HEK293 (cell line): Measurements from ENCODE around the gene PDE10A.
A peak's percentile ranks its signal among the peaks of the same experiment; 100 is the strongest.

ENCODE experiments used
- CTCF ChIA-PET: fragments of 350-600 bp; formaldehyde crosslinking; extraction: SDS; loops from one replicate; lab custom pipeline; 2021; ENCODE audit warnings: antibody characterized with exemption; lab: Yijun Ruan, JAX
- POLR2A ChIA-PET: fragments of 300-600 bp; formaldehyde crosslinking; extraction: SDS; loops from one replicate; lab custom pipeline; 2020; ENCODE audit warnings: antibody characterized with exemption, inconsistent platforms; lab: Yijun Ruan, JAX
- H3K27ac ChIP-seq: fragments of 200-500 bp; sonication (Bioruptor generic); 2 replicates; pipeline ENCODE4 v1.5.1; 2014; ENCODE audit warnings: low read depth, low read length, control low read depth, inconsistent platforms; ENCODE audit errors: extremely low read depth
- H3K36me3 ChIP-seq, 2 experiments: fragments of 200-500 bp in 1 of 2; sonication (Bioruptor generic) in 1 of 2; 1 replicate in 1 of 2; 2 replicates in 1 of 2; pipeline ENCODE4 v1.5.1; 2014 to 2017; ENCODE audit warnings: inconsistent platforms in 2 of 2, low read length in 2 of 2; ENCODE audit not compliant: control insufficient read depth in 2 of 2, insufficient read depth in 1 of 2
- H3K4me1 ChIP-seq: fragments of 200-500 bp; sonication (Bioruptor generic); 2 replicates; pipeline ENCODE4 v1.5.1; 2014; ENCODE audit warnings: mild to moderate bottlenecking, low read length, inconsistent platforms; ENCODE audit not compliant: control insufficient read depth, insufficient read depth
- H3K4me3 ChIP-seq: 2 replicates; pipeline ENCODE4 v1.5.1; 2011; ENCODE audit warnings: low read depth, mild to moderate bottlenecking, control low read depth, low read length, moderate library complexity
- H3K9me3 ChIP-seq: fragments of 200-500 bp; sonication (Bioruptor generic); 2 replicates; pipeline ENCODE4 v1.5.1; 2014; ENCODE audit warnings: low read depth, low read length, inconsistent platforms; ENCODE audit not compliant: control insufficient read depth, insufficient read depth
- KLF16 ChIP-seq: fragments of 450-650 bp; formaldehyde crosslinking; IDR thresholded peaks from 2 replicates; pipeline ENCODE4 v1.5.1; 2017; ENCODE audit warnings: missing biosample characterization, missing genetic modification characterization
- KLF8 ChIP-seq: fragments of 450-650 bp; formaldehyde crosslinking; IDR thresholded peaks from 2 replicates; pipeline ENCODE4 v1.5.1; 2016; ENCODE audit warnings: missing biosample characterization, missing genetic modification characterization
- PRDM1 ChIP-seq: fragments of 450-650 bp; formaldehyde crosslinking; IDR thresholded peaks from 2 replicates; pipeline ENCODE4; 2016; ENCODE audit warnings: missing biosample characterization, missing genetic modification characterization
- SALL2 ChIP-seq: fragments of 450-650 bp; formaldehyde crosslinking; IDR thresholded peaks from 2 replicates; pipeline ENCODE4 v1.5.0; 2017; ENCODE audit warnings: missing biosample characterization, mild to moderate bottlenecking, missing genetic modification characterization, borderline replicate concordance
- SP3 ChIP-seq: fragments of 450-650 bp; formaldehyde crosslinking; IDR thresholded peaks from 2 replicates; pipeline ENCODE4 v1.5.1; 2016; ENCODE audit warnings: missing biosample characterization, missing genetic modification characterization
- ZIC2 ChIP-seq: fragments of 450-650 bp; formaldehyde crosslinking; IDR thresholded peaks from 2 replicates; pipeline ENCODE4 v1.5.1; 2016; ENCODE audit warnings: missing biosample characterization, missing genetic modification characterization
- ZNF140 ChIP-seq: fragments of 450-650 bp; formaldehyde crosslinking; IDR thresholded peaks from 2 replicates; pipeline ENCODE4 v1.5.1; 2016; ENCODE audit warnings: missing biosample characterization, missing genetic modification characterization
- ZNF398 ChIP-seq: fragments of 450-650 bp; formaldehyde crosslinking; IDR thresholded peaks from 2 replicates; pipeline ENCODE4 v1.5.1; 2017; ENCODE audit warnings: missing biosample characterization, missing genetic modification characterization
- ZNF404 ChIP-seq: fragments of 450-650 bp; formaldehyde crosslinking; IDR thresholded peaks from 2 replicates; pipeline ENCODE4 v1.5.1; 2017; ENCODE audit warnings: missing biosample characterization, missing genetic modification characterization
- ZNF433 ChIP-seq: fragments of 450-650 bp; formaldehyde crosslinking; IDR thresholded peaks from 2 replicates; pipeline ENCODE4 v1.5.1; 2016; ENCODE audit warnings: missing biosample characterization, missing genetic modification characterization, low read depth
- ZNF624 ChIP-seq: fragments of 450-650 bp; formaldehyde crosslinking; IDR thresholded peaks from 2 replicates; pipeline ENCODE4 v1.5.1; 2017; ENCODE audit warnings: missing biosample characterization, missing genetic modification characterization
- ZNF76 ChIP-seq: fragments of 450-650 bp; formaldehyde crosslinking; IDR thresholded peaks from 2 replicates; pipeline ENCODE4; 2016; ENCODE audit warnings: low read depth, missing biosample characterization, missing genetic modification characterization, borderline replicate concordance
- ZSCAN23 ChIP-seq: fragments of 450-650 bp; formaldehyde crosslinking; IDR thresholded peaks from 2 replicates; pipeline ENCODE4 v1.5.1; 2016; ENCODE audit warnings: missing biosample characterization, missing genetic modification characterization
- TF ChIP-seq, protein P1 (sequence below): fragments of 450-650 bp; formaldehyde crosslinking; conservative IDR thresholded peaks from 2 replicates; pipeline ENCODE4 v1.5.1; 2016; ENCODE audit warnings: low read depth, missing biosample characterization, missing genetic modification characterization

PDE10A gene

DNA sequence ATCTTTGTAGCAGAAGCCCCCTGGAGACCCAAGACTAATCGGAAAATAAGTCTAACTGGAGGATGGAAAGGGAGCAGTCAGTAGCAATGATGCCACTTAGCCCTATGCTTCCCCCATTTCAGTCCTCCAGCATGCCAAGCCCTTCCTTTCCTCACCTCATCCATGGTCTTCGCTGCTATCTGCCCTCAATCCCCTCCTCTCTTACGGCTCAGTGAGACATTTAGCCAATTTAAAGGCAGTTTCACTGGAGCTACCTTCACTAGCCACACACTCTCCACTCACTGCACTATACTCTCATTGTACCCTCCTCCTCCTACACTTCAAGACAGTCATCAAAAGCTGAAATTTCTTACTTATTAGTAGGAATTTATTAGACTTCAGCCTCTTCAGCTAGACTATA, 111.2 kb downstream of the PDE10A start:
- ChIA-PET POLR2A (no interaction called here), CTCF (interaction anchor here (0.7 to 0.9 kb wide), 2 partner anchors 44 to 112 kb away, joined by 3 read pairs; no protein-coding TSS in a partner anchor)
- Histone ChIP-seq H3K4me1 (peaks cover 11% of the 10 kb centered on the region), H3K36me3 (no peaks in the 10 kb centered on the region), H3K9me3 (no peaks in the 10 kb centered on the region), H3K4me3 (no peak overlapping the region), H3K27ac (no peak overlapping the region)
- TF ChIP-seq, protein P1, sequence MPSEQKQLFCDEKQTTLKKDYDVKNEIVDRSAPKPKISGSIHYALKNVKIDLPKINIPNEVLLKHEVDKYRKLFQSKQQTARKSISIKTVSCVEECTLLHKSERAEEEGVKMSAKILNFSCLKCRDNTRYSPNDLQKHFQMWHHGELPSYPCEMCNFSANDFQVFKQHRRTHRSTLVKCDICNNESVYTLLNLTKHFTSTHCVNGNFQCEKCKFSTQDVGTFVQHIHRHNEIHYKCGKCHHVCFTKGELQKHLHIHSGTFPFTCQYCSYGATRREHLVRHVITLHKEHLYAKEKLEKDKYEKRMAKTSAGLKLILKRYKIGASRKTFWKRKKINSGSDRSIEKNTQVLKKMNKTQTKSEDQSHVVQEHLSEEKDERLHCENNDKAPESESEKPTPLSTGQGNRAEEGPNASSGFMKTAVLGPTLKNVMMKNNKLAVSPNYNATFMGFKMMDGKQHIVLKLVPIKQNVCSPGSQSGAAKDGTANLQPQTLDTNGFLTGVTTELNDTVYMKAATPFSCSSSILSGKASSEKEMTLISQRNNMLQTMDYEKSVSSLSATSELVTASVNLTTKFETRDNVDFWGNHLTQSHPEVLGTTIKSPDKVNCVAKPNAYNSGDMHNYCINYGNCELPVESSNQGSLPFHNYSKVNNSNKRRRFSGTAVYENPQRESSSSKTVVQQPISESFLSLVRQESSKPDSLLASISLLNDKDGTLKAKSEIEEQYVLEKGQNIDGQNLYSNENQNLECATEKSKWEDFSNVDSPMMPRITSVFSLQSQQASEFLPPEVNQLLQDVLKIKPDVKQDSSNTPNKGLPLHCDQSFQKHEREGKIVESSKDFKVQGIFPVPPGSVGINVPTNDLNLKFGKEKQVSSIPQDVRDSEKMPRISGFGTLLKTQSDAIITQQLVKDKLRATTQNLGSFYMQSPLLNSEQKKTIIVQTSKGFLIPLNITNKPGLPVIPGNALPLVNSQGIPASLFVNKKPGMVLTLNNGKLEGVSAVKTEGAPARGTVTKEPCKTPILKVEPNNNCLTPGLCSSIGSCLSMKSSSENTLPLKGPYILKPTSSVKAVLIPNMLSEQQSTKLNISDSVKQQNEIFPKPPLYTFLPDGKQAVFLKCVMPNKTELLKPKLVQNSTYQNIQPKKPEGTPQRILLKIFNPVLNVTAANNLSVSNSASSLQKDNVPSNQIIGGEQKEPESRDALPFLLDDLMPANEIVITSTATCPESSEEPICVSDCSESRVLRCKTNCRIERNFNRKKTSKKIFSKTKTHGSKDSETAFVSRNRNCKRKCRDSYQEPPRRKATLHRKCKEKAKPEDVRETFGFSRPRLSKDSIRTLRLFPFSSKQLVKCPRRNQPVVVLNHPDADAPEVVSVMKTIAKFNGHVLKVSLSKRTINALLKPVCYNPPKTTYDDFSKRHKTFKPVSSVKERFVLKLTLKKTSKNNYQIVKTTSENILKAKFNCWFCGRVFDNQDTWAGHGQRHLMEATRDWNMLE (tag by site-specific recombination) = no peak
- no peak for TF ChIP-seq ZSCAN23 (tag by site-specific recombination)
- TF ChIP-seq PRDM1 (tag by site-specific recombination) = 0 out of 2 replicates have a peak, but pooled peaks have one; percentile 54
- TF ChIP-seq KLF8 (tag by site-specific recombination) = no peak

GRCh38 chr6:165548450-165548849, 114.6 kb downstream of the PDE10A start:
- CTCF ChIA-PET = interaction anchor here (1.1 kb wide), 1 partner anchor 12 kb away, joined by 5 read pairs; no protein-coding TSS in a partner anchor
- H3K27ac ChIP-seq = no peak overlapping the region
- peaks cover 15% of the 10 kb centered on the region for H3K4me1 ChIP-seq
- POLR2A ChIA-PET = no interaction called here
- no peaks in the 10 kb centered on the region for H3K36me3 ChIP-seq
- no peaks in the 10 kb centered on the region for H3K9me3 ChIP-seq
- TF ChIP-seq SP3 (tag by site-specific recombination) (no peak), ZNF140 (no peak), ZNF398 (tag by site-specific recombination) (no peak), SALL2 (tag by site-specific recombination) (no peak), ZNF76 (no peak), ZNF404 (no peak), ZNF433 (no peak), ZNF624 (no peak), KLF16 (tag by site-specific recombination) (no peak)
- H3K4me3 ChIP-seq = no peak overlapping the region

DNA sequence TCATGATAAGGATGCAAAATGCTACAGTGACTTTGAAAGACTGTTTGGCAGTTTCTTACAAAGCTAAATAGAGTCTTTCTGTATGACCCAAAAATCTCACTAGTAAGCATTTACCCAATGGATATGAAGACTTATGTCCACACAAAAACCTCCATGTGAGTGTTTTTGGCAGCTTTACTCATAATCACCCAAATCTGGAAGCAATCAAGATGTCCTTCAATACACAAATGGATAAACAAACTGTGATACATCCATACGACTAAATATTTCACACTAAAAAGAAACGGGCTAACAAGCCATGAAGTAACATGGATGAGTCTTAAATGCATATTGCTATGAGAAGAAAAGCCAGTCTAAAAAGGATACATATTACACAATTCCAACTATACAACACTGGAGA, 117.2 kb downstream of the PDE10A start:
- POLR2A ChIA-PET = no interaction called here
- Histone ChIP-seq H3K4me3 (no peak overlapping the region), H3K4me1 (peaks cover 12% of the 10 kb centered on the region; the same call in 1 of the 2 replicates), H3K9me3 (no peaks in the 10 kb centered on the region), H3K27ac (no peak overlapping the region), H3K36me3 (no peaks in the 10 kb centered on the region)
- CTCF ChIA-PET = interaction anchor here (0.8 kb wide), 1 partner anchor 313 kb away, joined by 3 read pairs; no protein-coding TSS in a partner anchor
- no peak for TF ChIP-seq ZIC2
